ENCODE measurements around the gene GHITM. TPM values are rescaled to one million over a fixed set of nuclear protein-coding genes. Genes with fewer than 3 reads are reported as not detected.
A peak's percentile ranks its signal among the peaks of the same experiment; 100 is the strongest.

GHITM gene
- total and polyA plus RNA-seq, 10 donors, result 69.2 to 152 (median 102) TPM

DNA sequence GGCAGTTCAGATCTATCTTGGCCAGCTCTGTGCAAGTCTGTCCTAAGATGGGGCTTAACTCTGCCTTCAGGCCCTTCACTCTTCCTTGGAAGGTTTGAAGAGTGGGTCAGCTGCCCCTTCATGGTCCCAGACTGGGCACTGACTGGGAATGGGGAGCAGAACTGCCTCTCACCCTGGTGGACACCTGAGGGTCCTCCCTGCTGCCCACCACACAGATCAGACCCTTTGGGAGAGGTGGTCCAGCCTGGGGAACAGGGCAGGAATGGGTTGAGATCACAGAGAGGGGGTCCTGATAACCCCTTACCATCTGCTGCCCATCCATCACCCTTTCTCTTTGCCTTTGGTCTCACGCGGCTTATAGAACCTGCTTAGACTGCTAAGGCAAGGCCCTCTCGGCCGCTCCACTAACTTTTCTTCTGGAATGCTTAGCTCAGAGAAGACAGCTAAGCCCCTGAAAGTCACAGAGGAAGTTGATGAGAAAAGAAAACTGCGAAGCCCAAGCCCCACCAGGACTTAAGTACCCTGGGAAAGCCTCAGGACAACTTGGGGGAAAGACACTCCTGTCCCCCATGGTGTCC lies 54.6 kb downstream of the GHITM start:
- Histone ChIP-seq H3K4me1 (peaks cover 0 to 32% (median 19%) of the 10 kb centered on the region in 6 donors), H3K36me3 (no peaks in the 10 kb centered on the region), H3K9me3 (no peaks in the 10 kb centered on the region), H3K27ac (peak overlapping the region in 2 of 8 donors; percentile 9 to 26), H3K4me3 (peak overlapping the region; percentile 17 to 67 (median 43)), H3K27me3 (replicated peaks in 1 of 7) (peaks cover 6 to 71% (median 21%) of the 10 kb centered on the region in 7 donors)
- peak; percentile 54 for DNase-seq
- TF ChIP-seq, protein P1, sequence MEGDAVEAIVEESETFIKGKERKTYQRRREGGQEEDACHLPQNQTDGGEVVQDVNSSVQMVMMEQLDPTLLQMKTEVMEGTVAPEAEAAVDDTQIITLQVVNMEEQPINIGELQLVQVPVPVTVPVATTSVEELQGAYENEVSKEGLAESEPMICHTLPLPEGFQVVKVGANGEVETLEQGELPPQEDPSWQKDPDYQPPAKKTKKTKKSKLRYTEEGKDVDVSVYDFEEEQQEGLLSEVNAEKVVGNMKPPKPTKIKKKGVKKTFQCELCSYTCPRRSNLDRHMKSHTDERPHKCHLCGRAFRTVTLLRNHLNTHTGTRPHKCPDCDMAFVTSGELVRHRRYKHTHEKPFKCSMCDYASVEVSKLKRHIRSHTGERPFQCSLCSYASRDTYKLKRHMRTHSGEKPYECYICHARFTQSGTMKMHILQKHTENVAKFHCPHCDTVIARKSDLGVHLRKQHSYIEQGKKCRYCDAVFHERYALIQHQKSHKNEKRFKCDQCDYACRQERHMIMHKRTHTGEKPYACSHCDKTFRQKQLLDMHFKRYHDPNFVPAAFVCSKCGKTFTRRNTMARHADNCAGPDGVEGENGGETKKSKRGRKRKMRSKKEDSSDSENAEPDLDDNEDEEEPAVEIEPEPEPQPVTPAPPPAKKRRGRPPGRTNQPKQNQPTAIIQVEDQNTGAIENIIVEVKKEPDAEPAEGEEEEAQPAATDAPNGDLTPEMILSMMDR (IDR thresholded peaks at IDR 0.05 in 8 of 11, conservative IDR thresholded peaks at IDR 0.05 in 3 of 11), result no peak
- no peak for TF ChIP-seq POLR2A (IDR thresholded peaks at IDR 0.05)
- no peak for TF ChIP-seq POLR2AphosphoS5 (IDR thresholded peaks at IDR 0.05)
- intact Hi-C loops (cut with DNase I; ENCODE audit: low total_unique reads), result no loop called here
- WGBS, 5 donors, result 28 to 43% (median 35%) methylated on average over 5 of the region's 5 CpGs

DNA sequence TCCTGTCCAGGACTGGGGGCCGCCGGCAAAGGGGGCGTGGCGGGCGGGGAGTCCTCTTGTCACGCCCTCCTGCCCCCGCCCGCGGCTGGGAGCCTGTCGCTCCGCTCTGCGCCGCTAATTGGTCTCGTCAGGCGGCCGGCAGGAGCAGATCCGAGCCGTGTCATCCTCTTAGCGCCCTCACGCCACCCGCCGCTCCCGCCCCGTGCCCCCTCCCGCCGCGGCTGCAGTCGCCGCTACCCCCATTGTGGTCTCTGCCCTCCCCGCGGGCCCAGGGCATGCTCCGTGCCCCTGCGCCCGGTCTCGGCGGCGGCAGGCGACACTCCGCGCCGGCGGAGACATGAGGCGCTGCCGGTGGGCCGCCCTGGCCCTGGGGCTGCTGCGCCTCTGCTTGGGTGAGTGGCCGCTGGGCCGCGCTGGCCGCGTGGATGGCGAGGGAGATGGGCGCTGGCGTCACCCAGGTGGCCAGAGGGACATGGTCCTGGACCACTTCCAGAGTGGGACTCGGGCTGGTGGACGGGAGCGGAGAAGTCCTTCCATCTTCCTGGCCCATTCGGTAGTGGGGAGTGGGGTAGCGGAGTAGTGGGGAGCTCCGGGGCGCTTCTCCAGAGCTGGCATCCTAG lies 55.2 kb downstream of the GHITM start, which contains the start of gene CDHR1:
Gene CDHR1, plus strand, starts transcription at position 114 of the 620 bp plus-strand sequence. Its CDS starts 224 bp downstream, at position 338.
- peak; percentile 88 for DNase-seq
- WGBS, 5 donors, result 0 to 3% (median 2%) methylated on average over 13 to 61 of the region's 61 CpGs
- TF ChIP-seq POLR2AphosphoS5 (IDR thresholded peaks at IDR 0.05) (peak in 2 of 3 donors; percentile 39 to 61), POLR2A (IDR thresholded peaks at IDR 0.05) (no peak)
- TF ChIP-seq, protein P1 (IDR thresholded peaks at IDR 0.05 in 8 of 11, conservative IDR thresholded peaks at IDR 0.05 in 3 of 11), result no peak
- Histone ChIP-seq H3K36me3 (no peaks in the 10 kb centered on the region), H3K4me3 (peak within 1 kb of the TSS; percentile 17 to 67 (median 43)), H3K27me3 (replicated peaks in 1 of 7) (peaks cover 6 to 65% (median 21%) of the 10 kb centered on the region in 7 donors), H3K4me1 (peaks cover 0 to 32% (median 19%) of the 10 kb centered on the region in 6 donors), H3K27ac (peak within 1 kb of the TSS in 3 of 8 donors; percentile 9 to 30 (median 26)), H3K9me3 (no peaks in the 10 kb centered on the region)
- intact Hi-C loops (cut with DNase I; ENCODE audit: low total_unique reads), result no loop called here

DNA sequence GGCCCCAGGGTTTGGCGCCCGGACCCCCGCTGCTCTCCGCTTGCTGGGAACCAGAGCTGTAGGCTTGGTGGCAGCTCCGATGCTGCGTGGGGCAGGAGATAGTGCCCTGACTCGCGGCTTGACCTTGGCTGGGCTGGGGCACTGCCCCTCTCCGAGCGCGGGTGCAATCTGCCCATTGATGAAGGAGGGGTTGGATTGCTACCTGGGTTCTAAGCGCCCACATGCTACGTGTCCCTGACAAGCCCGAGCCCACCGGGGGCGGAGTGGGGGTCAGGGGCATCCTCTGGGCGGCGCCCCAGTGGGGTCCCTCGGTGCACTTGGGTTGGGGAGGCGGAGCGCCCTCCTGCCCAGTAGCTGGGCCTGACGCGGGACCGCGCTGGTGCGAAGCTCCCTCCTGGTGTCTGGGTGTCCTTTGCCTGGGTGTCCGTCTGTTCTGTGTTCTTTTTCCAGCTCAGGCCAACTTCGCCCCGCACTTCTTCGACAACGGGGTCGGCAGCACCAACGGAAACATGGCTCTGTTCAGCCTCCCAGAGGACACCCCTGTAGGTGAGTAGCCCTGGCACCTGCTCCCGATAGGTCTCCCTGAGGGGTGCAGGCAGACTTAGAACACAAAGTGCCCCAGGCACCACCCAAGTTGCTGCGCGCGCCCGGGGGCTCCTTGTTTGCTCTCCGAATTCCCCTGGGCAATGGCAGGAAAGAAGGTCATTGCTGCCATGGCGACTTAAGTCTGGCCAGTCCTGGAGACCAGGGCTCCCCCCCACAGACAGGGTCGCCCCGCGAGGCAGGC lies 55.9 kb downstream of the GHITM start:
- Histone ChIP-seq H3K27ac (no peak overlapping the region), H3K4me1 (peaks cover 0 to 32% (median 19%) of the 10 kb centered on the region in 6 donors), H3K27me3 (replicated peaks in 1 of 7) (peaks cover 6 to 65% (median 21%) of the 10 kb centered on the region in 7 donors), H3K4me3 (peak overlapping the region in 7 of 8 donors; percentile 38 to 67 (median 44)), H3K9me3 (no peaks in the 10 kb centered on the region), H3K36me3 (no peaks in the 10 kb centered on the region)
- peak; percentile 80 for DNase-seq
- WGBS, 5 donors, result 23 to 30% (median 28%) methylated on average over 26 to 43 of the region's 43 CpGs
- intact Hi-C loops (cut with DNase I; ENCODE audit: low total_unique reads), result no loop called here
- TF ChIP-seq, protein P1 (IDR thresholded peaks at IDR 0.05 in 8 of 11, conservative IDR thresholded peaks at IDR 0.05 in 3 of 11), result no peak
- TF ChIP-seq POLR2AphosphoS5 (IDR thresholded peaks at IDR 0.05) (no peak), POLR2A (IDR thresholded peaks at IDR 0.05) (no peak)

Data from spleen (tissue), 11 donors.